Measurements from ENCODE around the gene TMEM272.

- no peak for TF ChIP-seq POLR2A (IDR thresholded peaks at IDR 0.05)
- no peak for TF ChIP-seq EP300 (IDR thresholded peaks at IDR 0.05)
Measured at GRCh38 chr13:51821606-51822005, 23.4 kb downstream of the TMEM272 start.
